ENCODE data around the gene POLE.
"Not testable (repeated sequence)": the region's sequence is repeated elsewhere in the genome, so short reads cannot be mapped to it uniquely, and the experiment has no call there.

POLE gene

DNA sequence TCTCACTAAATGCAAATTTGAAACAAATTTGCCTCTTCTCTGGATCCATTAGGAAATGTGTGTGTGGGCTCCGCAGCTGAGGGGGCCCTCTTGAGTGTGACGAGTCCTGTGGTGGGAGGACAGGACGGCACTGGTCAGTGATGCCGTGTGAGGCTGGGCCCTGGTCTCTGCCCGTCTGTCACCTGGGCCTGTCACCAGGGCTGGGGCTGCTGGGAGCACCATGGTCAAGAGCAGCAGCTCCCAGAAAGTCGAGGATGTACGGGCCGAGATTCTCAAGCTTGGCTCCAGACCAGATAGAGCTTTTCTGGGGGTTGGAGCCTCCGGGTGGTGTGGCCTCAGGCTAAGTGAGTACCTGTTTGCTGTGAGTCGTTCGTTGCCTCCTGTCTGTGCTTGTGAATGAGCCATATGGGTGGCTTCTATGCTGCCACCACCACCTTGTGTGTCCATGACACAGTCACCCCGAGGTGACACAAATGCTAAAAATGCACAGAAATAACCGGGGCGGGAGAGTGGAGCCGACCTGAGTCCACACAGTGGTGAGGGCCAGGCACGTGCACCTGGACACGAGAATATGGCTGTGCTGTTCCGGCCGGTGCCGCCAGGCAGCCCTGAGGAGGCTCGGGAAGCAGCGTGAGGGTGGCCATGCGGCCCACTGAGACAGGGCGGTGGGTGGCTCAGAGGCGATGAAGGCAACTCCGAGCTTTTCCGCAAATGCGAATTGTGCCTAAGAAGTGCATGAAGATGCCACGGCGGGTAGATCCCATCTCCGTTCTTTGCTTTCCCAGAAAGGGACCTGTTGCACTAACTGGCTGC lies 32.2 kb upstream of the POLE start:
- no peak overlapping the region for H3K4me3 ChIP-seq (ENCODE audit: low read length)
- no peak for DNase-seq (ENCODE audit: low read depth, low spot score)

DNA sequence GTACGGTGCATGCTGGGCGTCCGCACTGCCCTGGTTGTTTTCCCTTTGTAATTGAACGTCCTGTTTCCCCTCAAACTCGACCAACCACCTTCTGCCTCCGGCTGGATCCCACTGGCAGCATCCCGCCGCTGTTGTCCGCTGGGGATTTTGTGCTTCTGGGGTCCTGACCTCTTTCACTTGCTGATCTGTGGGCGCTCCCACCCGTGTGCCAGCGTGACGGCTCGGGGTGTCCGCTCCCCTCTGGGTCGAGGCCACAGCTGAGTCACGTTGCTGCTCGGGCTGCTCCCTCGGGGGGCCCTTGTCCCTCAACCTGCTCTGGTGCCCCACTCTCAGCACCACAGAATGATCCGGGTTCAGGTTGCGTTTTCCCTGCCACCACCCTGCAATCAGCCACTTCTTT lies 31.5 kb upstream of the POLE start:
- no peak overlapping the region for H3K4me3 ChIP-seq (ENCODE audit: low read length)
- DNase-seq (ENCODE audit: low read depth, low spot score), result no peak

- H3K4me3 ChIP-seq (ENCODE audit: low read length), result no peak overlapping the region
These were observed 30.6 kb upstream of the POLE start for GRCh38 chr12:132717531-132718387.

DNA sequence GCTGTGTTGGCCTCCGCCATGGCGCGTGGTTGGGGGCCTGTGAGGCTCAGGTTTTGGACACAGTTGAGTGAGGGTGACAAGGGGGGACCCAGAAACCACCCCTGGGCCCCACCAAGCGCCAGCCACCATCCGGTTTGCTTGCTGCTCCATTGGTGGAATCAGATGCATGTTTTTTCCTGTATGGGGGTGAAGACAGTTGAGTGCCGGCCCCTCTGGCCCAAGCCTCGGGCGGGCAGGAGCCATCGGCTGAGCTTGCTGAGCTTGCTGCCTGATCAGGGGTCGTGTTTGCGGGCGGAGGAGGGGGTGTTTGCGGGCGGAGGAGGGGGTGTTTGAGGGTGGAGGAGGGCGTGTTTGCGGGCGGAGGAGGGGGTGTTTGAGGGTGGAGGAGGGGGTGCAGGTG lies 29.9 kb upstream of the POLE start:
- DNase-seq (ENCODE audit: low read depth, low spot score), result no peak
- no peak overlapping the region for H3K4me3 ChIP-seq (ENCODE audit: low read length)

More at GRCh38 chr12:132717531-132718387, 30.6 kb upstream of the POLE start:
- no peak for DNase-seq (ENCODE audit: low read depth, low spot score)

- no peak for DNase-seq (ENCODE audit: low read depth, low spot score)
- H3K4me3 ChIP-seq (ENCODE audit: low read length), result no peak overlapping the region
These were observed 29.2 kb upstream of the POLE start for GRCh38 chr12:132716356-132716755.

GRCh38 chr12:132715874-132716273 lies 28.7 kb upstream of the POLE start:
- no peak overlapping the region for H3K4me3 ChIP-seq (ENCODE audit: low read length)
- DNase-seq (ENCODE audit: low read depth, low spot score), result no peak

- no peak for DNase-seq (ENCODE audit: low read depth, low spot score)
- no peak overlapping the region for H3K4me3 ChIP-seq (ENCODE audit: low read length)
These were observed 26.0 kb upstream of the POLE start for GRCh38 chr12:132713123-132713522.

GRCh38 chr12:132711080-132711843 lies 24.1 kb upstream of the POLE start:
- DNase-seq (ENCODE audit: low read depth, low spot score), result no peak
- H3K4me3 ChIP-seq (ENCODE audit: low read length), result peak overlapping the region; percentile 78

GRCh38 chr12:132710405-132711079 lies 23.4 kb upstream of the POLE start, which contains the start of gene PGAM5:
PGAM5 (plus strand) TSS chr12:132710842; CDS start chr12:132710877, 35 bp downstream.
- peak within 1 kb of the TSS; percentile 78 for H3K4me3 ChIP-seq (ENCODE audit: low read length)
- DNase-seq (ENCODE audit: low read depth, low spot score), result peak; percentile 82

DNA sequence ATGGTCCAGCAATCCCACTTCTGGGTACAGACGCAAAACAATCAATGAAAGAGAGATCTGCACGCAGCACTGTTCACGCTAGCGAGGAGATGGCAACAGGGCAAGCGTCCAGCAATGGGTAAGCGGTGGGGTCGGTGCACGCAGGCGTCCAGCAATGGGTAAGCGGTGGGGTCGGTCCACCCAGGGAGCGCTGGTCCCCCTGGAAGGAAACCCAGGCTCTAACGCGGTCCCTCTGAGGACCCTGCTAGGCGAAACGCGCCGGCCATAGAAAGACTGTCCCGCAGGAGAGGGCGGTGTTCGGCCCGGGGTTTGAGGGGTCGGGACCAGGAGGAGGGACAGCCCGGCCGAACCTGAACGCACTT lies 22.9 kb upstream of the POLE start:
- peak overlapping the region; percentile 78 for H3K4me3 ChIP-seq (ENCODE audit: low read length)
- DNase-seq (ENCODE audit: low read depth, low spot score), result no peak

DNA sequence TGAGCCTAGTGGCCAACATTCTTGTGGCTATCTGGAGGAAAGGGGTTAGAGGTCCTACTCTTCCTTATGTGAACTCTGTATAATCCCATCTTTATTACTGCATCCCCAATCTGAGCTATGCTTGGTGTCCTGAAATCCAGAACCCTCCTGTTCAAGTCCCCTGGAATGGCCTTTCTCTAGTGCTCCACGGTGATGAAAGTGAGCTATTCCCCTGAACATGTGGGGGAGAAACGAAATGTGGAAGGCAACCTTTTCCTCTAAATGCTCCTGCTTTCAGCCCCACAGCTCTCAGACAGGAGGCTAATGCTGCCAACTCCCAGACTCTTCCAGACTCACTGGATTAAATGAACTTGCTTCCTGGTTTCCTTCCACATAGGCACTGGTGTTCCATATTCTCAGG lies 21.0 kb upstream of the POLE start:
- no peak overlapping the region for H3K4me3 ChIP-seq (ENCODE audit: low read length)
- DNase-seq (ENCODE audit: low read depth, low spot score), result no peak

DNA sequence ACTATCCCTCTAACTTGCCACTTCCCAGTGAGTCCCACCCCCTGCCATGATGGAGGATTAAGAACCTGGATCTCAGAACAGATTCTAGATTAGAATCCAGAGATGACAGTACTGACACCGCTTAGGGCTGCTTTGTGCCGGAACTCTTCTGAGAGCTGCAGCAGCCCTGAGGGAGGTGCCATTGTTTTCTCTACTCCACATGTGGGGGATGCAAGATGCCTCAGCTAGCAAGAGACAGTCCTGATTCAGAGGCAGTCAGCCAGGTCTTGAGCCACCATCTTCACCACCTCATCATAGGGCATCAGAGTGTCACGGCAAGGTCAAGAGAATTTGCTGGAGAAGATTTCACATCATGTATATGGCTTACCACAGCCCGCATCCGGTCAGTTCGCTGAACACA lies 20.1 kb upstream of the POLE start:
- no peak for DNase-seq (ENCODE audit: low read depth, low spot score)
- no peak overlapping the region for H3K4me3 ChIP-seq (ENCODE audit: low read length)

DNA sequence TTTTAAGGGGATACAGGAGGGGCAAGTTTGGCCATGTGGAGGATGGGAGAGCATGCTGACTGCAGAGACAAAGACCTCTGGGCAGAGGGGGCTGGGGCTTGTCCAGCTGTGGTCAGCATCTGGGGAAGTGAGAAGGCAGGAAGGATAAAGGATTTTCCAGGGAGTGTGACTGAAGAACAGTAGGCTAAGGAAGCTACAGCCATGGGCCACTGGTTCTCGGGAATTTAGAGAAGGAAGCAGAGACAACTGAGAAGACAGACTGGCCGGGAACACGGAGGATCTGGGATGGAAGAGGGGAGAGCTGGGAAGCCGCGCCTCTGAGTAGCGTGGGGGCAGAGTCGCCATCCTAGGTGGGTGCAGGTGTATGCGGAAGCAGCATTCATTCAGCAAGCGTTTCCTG lies 16.5 kb upstream of the POLE start:
- no peak overlapping the region for H3K4me3 ChIP-seq (ENCODE audit: low read length)
- no peak for DNase-seq (ENCODE audit: low read depth, low spot score)

DNA sequence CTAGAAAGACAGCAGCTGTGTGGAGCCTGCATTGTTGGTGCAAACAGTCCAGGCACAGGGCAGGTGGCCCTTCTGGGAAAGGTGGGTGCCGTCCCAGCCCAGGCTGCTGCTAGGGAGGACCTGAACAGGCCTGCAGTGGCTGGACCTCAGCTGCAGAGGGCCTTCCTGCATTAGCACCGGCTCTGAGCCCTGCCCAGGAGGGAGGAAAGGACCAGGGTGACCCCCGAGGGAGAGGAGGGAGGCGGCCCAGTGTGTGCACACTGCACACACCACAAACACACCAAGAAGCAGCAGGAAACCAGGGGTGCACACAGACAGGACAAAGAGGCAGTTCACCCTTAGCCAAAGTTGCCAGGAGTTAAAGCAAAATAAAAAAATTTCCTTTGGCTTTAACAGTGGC lies 15.5 kb upstream of the POLE start:
- H3K4me3 ChIP-seq (ENCODE audit: low read length), result no peak overlapping the region
- DNase-seq (ENCODE audit: low read depth, low spot score), result no peak

- no peak overlapping the region for H3K4me3 ChIP-seq (ENCODE audit: low read length)
- DNase-seq (ENCODE audit: low read depth, low spot score), result no peak
These were observed 13.2 kb upstream of the POLE start for GRCh38 chr12:132700212-132700822.

- DNase-seq (ENCODE audit: low read depth, low spot score), result no peak
- H3K4me3 ChIP-seq (ENCODE audit: low read length), result no peak overlapping the region
These were observed 11.2 kb upstream of the POLE start for GRCh38 chr12:132698341-132698740.

GRCh38 chr12:132695431-132695830 lies 8.3 kb upstream of the POLE start:
- no peak for DNase-seq (ENCODE audit: low read depth, low spot score)
- no peak overlapping the region for H3K4me3 ChIP-seq (ENCODE audit: low read length)

DNA sequence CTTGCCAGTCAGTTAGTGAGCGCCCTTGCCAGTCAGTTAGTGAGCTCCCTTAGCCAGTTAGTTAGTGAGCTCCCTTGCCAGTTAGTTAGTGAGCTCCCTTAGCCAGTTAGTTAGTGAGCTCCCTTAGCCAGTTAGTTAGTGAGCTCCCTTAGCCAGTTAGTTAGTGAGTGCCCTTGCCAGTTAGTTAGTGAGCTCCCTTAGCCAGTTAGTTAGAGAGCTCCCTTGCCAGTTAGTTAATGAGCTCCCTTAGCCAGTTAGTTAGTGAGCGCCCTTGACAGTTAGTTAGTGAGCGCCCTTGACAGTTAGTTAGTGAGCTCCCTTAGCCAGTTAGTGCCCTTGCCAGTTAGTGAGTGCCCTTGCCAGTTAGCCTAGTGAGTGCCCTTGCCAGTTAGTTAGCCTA lies 7.7 kb upstream of the POLE start:
- not testable (repeated sequence) for H3K4me3 ChIP-seq (ENCODE audit: low read length); DNase-seq (ENCODE audit: low read depth, low spot score)

GRCh38 chr12:132692030-132692429 lies 4.9 kb upstream of the POLE start:
- not testable (repeated sequence) for H3K4me3 ChIP-seq (ENCODE audit: low read length); DNase-seq (ENCODE audit: low read depth, low spot score)
